Kidney tubule cell (primary cell): ENCODE measurements around the gene C16orf46.
"Not testable (repeated sequence)": the region's sequence is repeated elsewhere in the genome, so short reads cannot be mapped to it uniquely, and the experiment has no call there.

Experiments
- DNase-seq: peaks from one replicate; pipeline ENCODE4 v3.0.0-alpha.2; 2018; ENCODE audit warnings: low spot score

C16orf46 gene

GRCh38 chr16:81077076-81077940 lies at the start of gene C16orf46:
Gene C16orf46 (minus strand): TSS chr16:81077238. CDS start chr16:81063955, 13,283 bp downstream.
- peak; percentile 96 for DNase-seq

DNA sequence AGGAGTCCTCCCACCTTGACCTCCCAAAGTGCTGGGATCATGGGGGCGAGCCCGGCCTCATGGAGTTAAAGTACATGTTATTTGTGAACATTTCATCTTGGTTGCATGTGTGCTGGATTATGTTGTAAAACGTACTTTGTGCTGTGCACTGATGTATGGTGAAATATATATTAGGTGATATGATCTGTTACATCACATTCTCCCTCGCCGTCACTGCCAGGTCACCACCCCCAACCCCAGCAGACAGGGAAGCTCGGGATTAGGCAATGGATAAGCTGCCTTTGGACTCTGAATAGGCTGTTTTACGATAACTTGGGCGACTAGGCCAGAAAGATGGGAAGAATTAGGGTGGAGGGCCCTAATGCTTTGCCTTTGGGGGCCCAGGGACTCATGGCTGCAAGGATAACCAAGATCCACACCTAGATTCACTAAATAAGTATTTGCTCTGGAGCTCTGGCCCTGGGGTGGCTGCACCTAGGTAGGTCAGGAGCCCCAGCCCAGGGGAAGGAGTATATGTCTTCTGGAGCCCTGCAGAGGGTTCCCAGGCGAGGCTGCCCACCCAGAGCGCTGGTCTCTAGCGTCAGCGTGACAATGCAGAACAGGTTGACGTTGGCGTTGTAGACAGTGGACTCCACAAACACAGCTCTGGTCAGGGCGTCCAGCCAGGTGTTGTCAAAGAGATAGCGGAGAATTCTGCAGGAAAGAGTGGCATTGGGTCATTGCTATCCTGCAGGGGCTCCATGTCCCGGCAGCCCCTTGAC lies 46.2 kb upstream of the C16orf46 start:
- DNase-seq, result no peak

DNA sequence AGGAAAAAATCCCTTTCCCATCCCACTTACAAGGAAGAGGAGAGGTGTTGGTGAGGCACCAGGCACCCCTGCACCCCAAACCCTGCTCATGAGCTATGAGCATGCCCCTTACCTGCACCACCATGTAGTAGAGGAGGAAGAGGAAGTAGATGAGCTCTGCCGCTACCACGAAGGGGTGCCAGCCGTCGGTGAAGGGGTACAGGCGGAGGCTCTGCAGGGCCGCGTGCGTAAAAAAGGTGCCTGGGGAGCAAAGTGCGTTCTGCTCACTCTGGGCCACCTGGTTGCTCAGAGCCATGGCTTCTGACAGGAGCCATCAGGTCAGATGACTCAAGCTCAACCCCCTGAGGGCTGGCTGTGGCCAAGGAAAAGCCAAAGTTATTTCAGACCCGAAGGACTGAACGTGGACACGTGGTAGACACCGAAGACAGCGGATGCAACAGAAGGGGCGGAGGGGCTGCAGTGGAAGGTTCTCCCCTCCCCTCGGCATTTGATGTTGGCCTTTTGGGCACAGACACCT lies 44.5 kb upstream of the C16orf46 start:
- no peak for DNase-seq

DNA sequence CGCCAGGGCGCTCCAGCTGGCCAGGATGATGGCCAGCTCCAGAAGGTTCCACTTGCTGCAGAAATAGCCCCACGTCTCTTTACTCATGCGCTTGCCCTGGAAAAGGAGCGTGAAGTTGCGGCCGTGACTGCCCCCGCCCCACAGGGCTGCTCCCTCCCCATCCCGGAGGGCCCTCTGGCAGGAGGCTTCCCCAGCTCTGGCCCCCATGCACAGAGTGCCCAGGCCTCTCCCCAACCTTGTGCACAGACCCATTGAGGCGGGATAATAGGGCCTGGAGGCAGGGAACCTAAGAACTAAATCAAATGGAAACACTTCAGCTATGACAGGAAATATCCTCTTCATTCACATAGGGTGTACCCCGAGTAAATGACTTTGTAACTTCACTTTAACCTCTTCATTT lies 40.4 kb upstream of the C16orf46 start:
- no peak for DNase-seq

GRCh38 chr16:81116285-81116684 lies 39.2 kb upstream of the C16orf46 start:
- DNase-seq, result no peak

GRCh38 chr16:81112453-81112852 lies 35.4 kb upstream of the C16orf46 start:
- no peak for DNase-seq

GRCh38 chr16:81109274-81109673 lies 32.2 kb upstream of the C16orf46 start:
- not testable (repeated sequence) for DNase-seq

DNA sequence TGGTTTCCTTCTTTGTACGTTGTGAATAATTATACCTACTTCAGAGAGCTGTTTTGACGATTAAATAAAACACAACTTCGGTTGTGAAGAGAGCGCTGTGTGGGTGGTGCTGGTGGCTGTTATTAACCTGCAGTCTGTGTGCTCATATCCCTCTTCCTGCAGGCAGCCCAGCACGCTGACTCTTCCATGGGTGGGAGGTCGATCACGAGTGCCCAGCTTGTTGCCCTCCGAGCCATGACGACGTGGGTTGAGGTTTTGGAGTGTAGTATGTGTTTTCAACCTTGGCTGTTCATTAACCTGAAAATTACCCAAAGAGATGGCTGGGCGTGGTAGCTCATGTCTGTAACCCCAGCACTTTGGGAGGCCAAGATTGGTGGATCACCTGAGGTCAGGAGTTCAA lies 30.5 kb upstream of the C16orf46 start:
- DNase-seq, result peak; percentile 92

- DNase-seq, result no peak
Observed at GRCh38 chr16:81106826-81107503, 29.9 kb upstream of the C16orf46 start.

- DNase-seq, result no peak
Observed at GRCh38 chr16:81105946-81106345, 28.9 kb upstream of the C16orf46 start.

DNA sequence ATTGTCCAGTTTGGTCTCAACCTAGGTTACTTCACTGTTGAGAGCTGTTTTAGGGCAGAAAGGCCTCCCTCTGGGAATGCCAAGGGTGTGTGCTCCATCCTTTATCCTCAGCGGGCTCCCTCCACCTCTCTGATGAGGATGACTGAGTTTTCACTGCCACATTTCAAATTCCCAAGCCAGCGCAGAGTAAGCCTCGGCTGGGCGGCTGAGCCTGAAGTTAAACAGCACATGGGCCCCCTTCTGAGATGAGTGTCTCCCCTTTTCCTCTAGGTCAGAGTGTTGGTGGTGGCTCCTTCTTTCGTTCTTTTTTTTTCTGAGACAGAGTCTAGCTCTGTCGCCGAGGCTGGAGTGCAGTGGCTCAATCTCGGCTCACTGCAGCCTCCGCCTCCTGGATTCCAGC lies 24.7 kb upstream of the C16orf46 start:
- DNase-seq, result no peak

DNA sequence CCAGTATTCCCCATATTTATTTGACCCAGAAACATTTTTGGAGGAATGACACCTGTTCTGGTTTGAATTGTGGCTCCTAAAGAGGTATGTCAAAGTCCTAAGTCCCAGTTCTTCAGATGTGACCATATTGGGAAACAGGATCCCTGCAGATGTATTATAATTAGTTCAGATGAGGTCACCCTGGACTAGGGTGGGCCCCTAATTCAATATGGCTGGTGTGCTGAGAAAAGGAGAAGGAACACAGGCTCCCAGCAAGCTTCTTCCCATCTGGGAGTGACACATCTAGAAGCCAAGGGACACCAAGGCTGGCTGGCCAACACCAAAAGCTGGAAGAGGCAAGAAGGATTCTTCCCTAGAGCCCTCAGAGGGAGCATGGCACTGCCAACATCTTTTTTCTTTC lies 22.9 kb upstream of the C16orf46 start:
- no peak for DNase-seq

DNA sequence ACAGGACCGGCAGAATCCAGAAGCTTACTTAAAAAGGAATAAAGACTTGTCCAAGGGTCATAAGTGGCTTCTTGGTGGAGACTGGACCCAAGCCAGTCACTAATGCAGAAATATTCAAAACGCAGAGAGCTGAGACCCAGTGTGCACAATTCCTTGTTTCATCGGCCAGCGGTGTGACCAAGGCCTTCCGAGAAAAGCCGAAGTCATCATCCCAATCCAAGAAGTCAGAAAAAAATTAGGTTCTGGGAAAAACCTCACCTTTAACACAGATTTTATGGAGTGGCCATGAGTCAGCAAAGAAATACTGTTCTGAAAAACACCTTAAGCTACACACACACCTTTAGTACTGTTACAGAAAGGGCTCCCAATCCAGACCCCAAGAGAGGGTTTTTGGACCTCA lies 20.2 kb upstream of the C16orf46 start:
- DNase-seq, result no peak

- DNase-seq, result no peak
Observed at GRCh38 chr16:81096715-81097208, 19.7 kb upstream of the C16orf46 start.

GRCh38 chr16:81095953-81096714 lies 19.1 kb upstream of the C16orf46 start, which contains the start of gene GCSH:
Gene GCSH (minus strand): TSS chr16:81096395. CDS start chr16:81096278, 117 bp downstream.
- DNase-seq, result peak; percentile 99

DNA sequence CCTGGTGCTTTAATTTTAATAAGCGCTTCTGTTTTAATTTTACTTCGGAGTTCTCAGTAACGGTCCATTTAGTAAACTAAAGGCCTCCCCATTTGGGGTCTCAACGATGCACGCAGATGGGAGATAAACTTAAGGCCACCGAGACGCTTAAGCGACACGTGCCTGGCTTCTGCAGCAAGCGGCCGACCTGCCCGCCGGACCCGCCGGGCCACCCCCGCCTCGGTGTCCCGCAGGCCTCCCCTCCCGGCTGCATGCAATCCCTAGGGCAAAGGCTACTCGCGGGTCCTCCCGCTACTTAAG lies 18.6 kb upstream of the C16orf46 start:
- DNase-seq, result no peak

DNA sequence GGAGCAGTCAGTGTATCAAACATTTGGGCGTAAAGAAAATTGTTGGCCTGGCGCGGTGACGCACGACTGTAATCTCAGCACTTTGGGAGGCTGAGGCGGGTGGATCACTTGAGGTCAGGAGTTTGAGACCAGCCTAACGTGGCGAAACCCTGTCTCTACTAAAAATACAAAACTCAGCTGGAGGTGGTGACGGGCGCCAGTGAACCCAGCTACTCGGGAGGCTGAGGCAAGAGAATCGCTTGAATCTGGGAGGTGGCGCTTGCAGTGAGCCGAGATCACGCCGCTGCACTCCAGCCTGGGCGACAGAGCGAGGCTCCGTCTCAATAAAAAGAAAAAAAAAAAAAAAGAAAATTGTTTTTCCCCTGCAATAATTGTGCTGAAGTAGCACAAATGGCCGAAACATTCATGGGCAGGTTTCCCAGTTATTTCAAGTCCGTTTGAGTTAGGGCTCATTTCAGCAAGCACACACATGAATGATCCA lies 17.8 kb upstream of the C16orf46 start:
- DNase-seq, result peak; percentile 18

GRCh38 chr16:81088836-81089235 lies 11.8 kb upstream of the C16orf46 start:
- DNase-seq, result no peak

- no peak for DNase-seq
Observed at GRCh38 chr16:81081014-81081413, 4.0 kb upstream of the C16orf46 start.

- DNase-seq, result no peak
Observed at GRCh38 chr16:81080233-81080632, 3.2 kb upstream of the C16orf46 start.

DNA sequence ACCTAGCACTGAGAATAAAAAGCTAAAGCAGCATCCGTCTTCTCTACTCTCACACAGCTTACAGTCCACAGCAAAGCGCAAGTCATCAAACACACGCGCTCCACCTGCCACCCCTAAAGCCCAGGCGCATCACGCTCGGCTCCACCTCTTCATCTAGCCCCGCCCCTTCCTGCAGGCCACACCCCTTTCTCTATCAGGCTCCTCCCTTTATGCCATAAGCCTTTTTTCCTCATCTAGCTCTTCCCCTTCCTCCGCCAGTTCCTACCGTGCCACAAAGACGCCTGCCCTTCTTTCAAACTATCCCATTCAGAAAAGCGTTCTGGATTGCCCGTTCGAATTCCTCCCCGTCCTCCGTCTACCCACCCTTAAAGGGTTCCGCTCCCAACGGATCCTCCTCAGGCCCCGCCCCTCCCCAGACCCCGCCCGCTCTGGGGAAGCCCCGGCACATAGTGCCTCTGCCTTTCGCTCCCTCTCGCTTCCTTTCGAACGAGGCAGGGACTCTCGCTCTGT lies 417 bp downstream of the C16orf46 start:
- DNase-seq, result peak; percentile 86
